Astrocyte (in vitro differentiated cells and primary cell): ENCODE data around the gene EFTUD2.

Experiments used
- EZH2 ChIP-seq: IDR thresholded peaks from 2 replicates; pipeline ENCODE4 v1.6.1; 2012; ENCODE audit warnings: mild to moderate bottlenecking, low read length, inconsistent platforms; ENCODE audit not compliant: insufficient read depth
- TF ChIP-seq, protein P1 (sequence below): IDR thresholded peaks from 2 replicates; pipeline ENCODE4 v1.5.1; 2011; ENCODE audit warnings: low read depth, mild to moderate bottlenecking, inconsistent platforms, low read length, moderate library complexity; ENCODE audit not compliant: insufficient read depth

GRCh38 chr17:44898768-44899073 is 524 bp downstream of the EFTUD2 start:
- TF ChIP-seq, protein P1, sequence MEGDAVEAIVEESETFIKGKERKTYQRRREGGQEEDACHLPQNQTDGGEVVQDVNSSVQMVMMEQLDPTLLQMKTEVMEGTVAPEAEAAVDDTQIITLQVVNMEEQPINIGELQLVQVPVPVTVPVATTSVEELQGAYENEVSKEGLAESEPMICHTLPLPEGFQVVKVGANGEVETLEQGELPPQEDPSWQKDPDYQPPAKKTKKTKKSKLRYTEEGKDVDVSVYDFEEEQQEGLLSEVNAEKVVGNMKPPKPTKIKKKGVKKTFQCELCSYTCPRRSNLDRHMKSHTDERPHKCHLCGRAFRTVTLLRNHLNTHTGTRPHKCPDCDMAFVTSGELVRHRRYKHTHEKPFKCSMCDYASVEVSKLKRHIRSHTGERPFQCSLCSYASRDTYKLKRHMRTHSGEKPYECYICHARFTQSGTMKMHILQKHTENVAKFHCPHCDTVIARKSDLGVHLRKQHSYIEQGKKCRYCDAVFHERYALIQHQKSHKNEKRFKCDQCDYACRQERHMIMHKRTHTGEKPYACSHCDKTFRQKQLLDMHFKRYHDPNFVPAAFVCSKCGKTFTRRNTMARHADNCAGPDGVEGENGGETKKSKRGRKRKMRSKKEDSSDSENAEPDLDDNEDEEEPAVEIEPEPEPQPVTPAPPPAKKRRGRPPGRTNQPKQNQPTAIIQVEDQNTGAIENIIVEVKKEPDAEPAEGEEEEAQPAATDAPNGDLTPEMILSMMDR = no peak
- TF ChIP-seq EZH2 = no peak
